Keratinocyte (primary cell): ENCODE results near the gene ADARB2.

ENCODE experiments used
- CTCF ChIP-seq, 3 experiments: IDR thresholded peaks in 1 of 3; conservative IDR thresholded peaks in 1 of 3; optimal IDR thresholded peaks in 1 of 3; 2 replicates in 2 of 3; 3 replicates in 1 of 3; pipeline versions ENCODE3 to v1.5.1; 2011; ENCODE audit warnings: low read length in 3 of 3, mild to moderate bottlenecking in 3 of 3, moderate library complexity in 2 of 3, control low read depth in 1 of 3, inconsistent platforms in 1 of 3; ENCODE audit not compliant: insufficient read depth in 2 of 3; ENCODE audit errors: extremely low read depth in 1 of 3
- EZH2 ChIP-seq: IDR thresholded peaks from one replicate; pipeline ENCODE4 v1.6.1; 2012; ENCODE audit warnings: inconsistent platforms, mild to moderate bottlenecking, low read length, moderate library complexity

DNA sequence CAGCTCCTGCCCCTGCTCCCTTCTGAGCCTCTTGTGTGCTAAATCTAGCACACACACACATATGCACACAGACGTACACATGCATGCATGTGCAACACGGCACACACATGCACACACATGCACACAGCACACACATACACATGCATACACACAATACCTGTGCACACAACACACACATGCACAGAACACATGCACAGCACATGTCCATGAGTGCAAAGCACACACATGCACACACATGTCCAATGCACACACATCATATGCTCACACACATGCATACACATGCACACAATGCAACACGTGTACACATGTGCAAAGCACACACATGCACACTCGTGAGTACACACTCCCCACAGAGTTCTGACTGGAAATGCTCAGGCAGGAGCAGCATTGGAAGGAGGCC, 566.1 kb downstream of the ADARB2 start:
- TF ChIP-seq CTCF (optimal IDR thresholded peaks at IDR 0.05 in 1 of 3, IDR thresholded peaks at IDR 0.05 in 1 of 3, conservative IDR thresholded peaks at IDR 0.05 in 1 of 3; ENCODE audit: extremely low read depth in 1 of 3, insufficient read depth in 2 of 3, low read length in 3 of 3): no peak
- no peak for TF ChIP-seq EZH2
